Panc1 (cell line): Measurements from ENCODE around the gene RBM6.

Source experiments
- POLR2AphosphoS5 ChIP-seq: IDR thresholded peaks from 2 replicates; pipeline ENCODE4 v1.6.1; 2012; ENCODE audit warnings: mild to moderate bottlenecking, low read depth, low read length, moderate library complexity
- TCF7L2 ChIP-seq: IDR thresholded peaks from 2 replicates; pipeline ENCODE4 v1.6.1; 2011; ENCODE audit warnings: mild to moderate bottlenecking, low read depth, low read length, inconsistent platforms
- TF ChIP-seq, protein P1 (sequence below): fragments of 450-650 bp; IDR thresholded peaks from 2 replicates; pipeline ENCODE4 v1.5.1; 2017; ENCODE audit warnings: mild to moderate bottlenecking

DNA sequence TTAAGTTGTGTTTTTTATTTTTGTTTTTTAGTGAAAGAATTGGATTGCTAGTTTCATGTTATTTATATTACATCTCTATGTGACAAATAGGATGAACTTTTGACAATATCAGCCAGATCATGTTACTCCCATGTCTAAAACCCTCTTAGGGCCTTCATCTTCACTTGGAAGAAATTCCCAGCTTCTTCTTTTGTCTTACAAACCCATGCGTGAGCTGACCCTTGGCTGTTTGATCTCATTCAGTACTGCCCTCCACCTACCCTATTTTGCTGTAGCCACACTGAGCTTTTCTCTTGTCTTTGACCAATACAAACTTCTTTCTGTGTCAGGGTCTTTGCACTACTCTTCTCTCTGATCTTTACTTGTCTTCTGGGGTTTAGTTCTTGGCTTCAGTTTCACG lies 37.0 kb downstream of the RBM6 start:
- no peak for TF ChIP-seq POLR2AphosphoS5
- TF ChIP-seq, protein P1, sequence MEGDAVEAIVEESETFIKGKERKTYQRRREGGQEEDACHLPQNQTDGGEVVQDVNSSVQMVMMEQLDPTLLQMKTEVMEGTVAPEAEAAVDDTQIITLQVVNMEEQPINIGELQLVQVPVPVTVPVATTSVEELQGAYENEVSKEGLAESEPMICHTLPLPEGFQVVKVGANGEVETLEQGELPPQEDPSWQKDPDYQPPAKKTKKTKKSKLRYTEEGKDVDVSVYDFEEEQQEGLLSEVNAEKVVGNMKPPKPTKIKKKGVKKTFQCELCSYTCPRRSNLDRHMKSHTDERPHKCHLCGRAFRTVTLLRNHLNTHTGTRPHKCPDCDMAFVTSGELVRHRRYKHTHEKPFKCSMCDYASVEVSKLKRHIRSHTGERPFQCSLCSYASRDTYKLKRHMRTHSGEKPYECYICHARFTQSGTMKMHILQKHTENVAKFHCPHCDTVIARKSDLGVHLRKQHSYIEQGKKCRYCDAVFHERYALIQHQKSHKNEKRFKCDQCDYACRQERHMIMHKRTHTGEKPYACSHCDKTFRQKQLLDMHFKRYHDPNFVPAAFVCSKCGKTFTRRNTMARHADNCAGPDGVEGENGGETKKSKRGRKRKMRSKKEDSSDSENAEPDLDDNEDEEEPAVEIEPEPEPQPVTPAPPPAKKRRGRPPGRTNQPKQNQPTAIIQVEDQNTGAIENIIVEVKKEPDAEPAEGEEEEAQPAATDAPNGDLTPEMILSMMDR: no peak
- no peak for TF ChIP-seq TCF7L2
